GM08714 (cell line): ENCODE measurements around the gene HAVCR1.
"Not testable (repeated sequence)": the region's sequence is repeated elsewhere in the genome, so short reads cannot be mapped to it uniquely, and the experiment has no call there.

Experiments
- H3K4me3 ChIP-seq: fragments of 200-500 bp; sonication (Bioruptor generic); 2 replicates; pipeline ENCODE4 v1.5.1; 2014; ENCODE audit warnings: mild to moderate bottlenecking, low read length, inconsistent platforms
- ZNF274 ChIP-seq: IDR thresholded peaks from 2 replicates; pipeline ENCODE4 v1.6.1; 2012; ENCODE audit warnings: mild to moderate bottlenecking, low read depth, low read length

HAVCR1 gene

GRCh38 chr5:157063776-157064430 lies 5.0 kb upstream of the HAVCR1 start:
- H3K4me3 ChIP-seq = no peak overlapping the region
- no peak for TF ChIP-seq ZNF274

GRCh38 chr5:157059891-157060290 lies 975 bp upstream of the HAVCR1 start:
- TF ChIP-seq ZNF274 = no peak
- no peak overlapping the region for H3K4me3 ChIP-seq

- H3K4me3 ChIP-seq = no peak overlapping the region
- no peak for TF ChIP-seq ZNF274
Observed at GRCh38 chr5:157057459-157058370, 1.2 kb downstream of the HAVCR1 start.

GRCh38 chr5:157056848-157057247 lies 2.1 kb downstream of the HAVCR1 start:
- not testable (repeated sequence) for H3K4me3 ChIP-seq

GRCh38 chr5:157051604-157052245 lies 7.2 kb downstream of the HAVCR1 start:
- no peak for TF ChIP-seq ZNF274
- no peak overlapping the region for H3K4me3 ChIP-seq

GRCh38 chr5:157050050-157050449 lies 8.9 kb downstream of the HAVCR1 start:
- no peak for TF ChIP-seq ZNF274
- no peak overlapping the region for H3K4me3 ChIP-seq

- H3K4me3 ChIP-seq = no peak overlapping the region
- TF ChIP-seq ZNF274 = no peak
Observed at GRCh38 chr5:157049605-157050004, 9.3 kb downstream of the HAVCR1 start.

- H3K4me3 ChIP-seq = no peak overlapping the region
- TF ChIP-seq ZNF274 = no peak
Observed at GRCh38 chr5:157047898-157048297, 11.0 kb downstream of the HAVCR1 start.

GRCh38 chr5:157047016-157047415 lies 11.9 kb downstream of the HAVCR1 start:
- not testable (repeated sequence) for H3K4me3 ChIP-seq

- TF ChIP-seq ZNF274 = no peak
- no peak overlapping the region for H3K4me3 ChIP-seq
Observed at GRCh38 chr5:157046041-157046440, 12.9 kb downstream of the HAVCR1 start.

- H3K4me3 ChIP-seq = no peak overlapping the region
- no peak for TF ChIP-seq ZNF274
Observed at GRCh38 chr5:157045601-157046000, 13.3 kb downstream of the HAVCR1 start.

- no peak for TF ChIP-seq ZNF274
- H3K4me3 ChIP-seq = no peak overlapping the region
Observed at GRCh38 chr5:157038568-157039187, 20.2 kb downstream of the HAVCR1 start.

- not testable (repeated sequence) for H3K4me3 ChIP-seq
Observed at GRCh38 chr5:157034106-157035072, 24.5 kb downstream of the HAVCR1 start.
